Hepatocyte (in vitro differentiated cells): ENCODE results near the gene SALL4.
"Not testable (repeated sequence)": the region's sequence is repeated elsewhere in the genome, so short reads cannot be mapped to it uniquely, and the experiment has no call there.

Experiments used
- EZH2 ChIP-seq: fragments of 200-600 bp; sonication (generic); IDR thresholded peaks from 2 replicates; pipeline ENCODE4 v1.6.1; 2016; ENCODE audit warnings: antibody characterized with exemption, mild to moderate bottlenecking, borderline replicate concordance
- EZH2phosphoT487 ChIP-seq: fragments of 200-600 bp; sonication (generic); IDR thresholded peaks from one replicate; pipeline ENCODE4 v1.6.1; 2018; ENCODE audit warnings: antibody characterized with exemption, mild to moderate bottlenecking, low read depth, moderate library complexity; ENCODE audit not compliant: unreplicated experiment, severe bottlenecking
- TF ChIP-seq, protein P1 (sequence below): fragments of 200-600 bp; sonication (generic); IDR thresholded peaks from 2 replicates; pipeline ENCODE4 v1.5.1; 2016; ENCODE audit warnings: antibody characterized with exemption, mild to moderate bottlenecking; ENCODE audit not compliant: poor library complexity

DNA sequence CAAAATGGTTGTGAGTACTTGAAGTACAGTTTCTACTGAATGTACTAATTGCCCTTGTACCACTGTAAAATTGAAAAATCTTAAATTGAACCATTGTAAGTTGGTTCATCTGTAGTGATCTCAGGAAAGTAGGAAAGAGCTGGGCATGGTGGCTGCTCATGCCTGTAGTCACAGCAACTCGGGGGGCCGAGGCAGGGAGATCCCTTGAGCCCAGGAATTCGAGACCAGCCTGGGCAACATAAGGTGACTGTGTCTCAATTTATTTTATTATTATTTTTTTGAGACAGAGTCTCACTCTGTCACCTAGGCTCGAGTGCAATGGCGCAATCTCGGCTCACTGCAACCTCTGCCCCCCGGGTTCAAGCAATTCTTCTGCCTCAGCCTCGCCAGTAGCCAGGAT is 14.5 kb upstream of the SALL4 start:
- TF ChIP-seq, protein P1, sequence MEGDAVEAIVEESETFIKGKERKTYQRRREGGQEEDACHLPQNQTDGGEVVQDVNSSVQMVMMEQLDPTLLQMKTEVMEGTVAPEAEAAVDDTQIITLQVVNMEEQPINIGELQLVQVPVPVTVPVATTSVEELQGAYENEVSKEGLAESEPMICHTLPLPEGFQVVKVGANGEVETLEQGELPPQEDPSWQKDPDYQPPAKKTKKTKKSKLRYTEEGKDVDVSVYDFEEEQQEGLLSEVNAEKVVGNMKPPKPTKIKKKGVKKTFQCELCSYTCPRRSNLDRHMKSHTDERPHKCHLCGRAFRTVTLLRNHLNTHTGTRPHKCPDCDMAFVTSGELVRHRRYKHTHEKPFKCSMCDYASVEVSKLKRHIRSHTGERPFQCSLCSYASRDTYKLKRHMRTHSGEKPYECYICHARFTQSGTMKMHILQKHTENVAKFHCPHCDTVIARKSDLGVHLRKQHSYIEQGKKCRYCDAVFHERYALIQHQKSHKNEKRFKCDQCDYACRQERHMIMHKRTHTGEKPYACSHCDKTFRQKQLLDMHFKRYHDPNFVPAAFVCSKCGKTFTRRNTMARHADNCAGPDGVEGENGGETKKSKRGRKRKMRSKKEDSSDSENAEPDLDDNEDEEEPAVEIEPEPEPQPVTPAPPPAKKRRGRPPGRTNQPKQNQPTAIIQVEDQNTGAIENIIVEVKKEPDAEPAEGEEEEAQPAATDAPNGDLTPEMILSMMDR = not testable (repeated sequence)
- TF ChIP-seq EZH2, EZH2phosphoT487: not testable (repeated sequence)
